ENCODE measurements around the gene CACNA2D4. TPM values are rescaled to one million over a fixed set of nuclear protein-coding genes. Genes with fewer than 3 reads are reported as not detected.

CACNA2D4 gene
- total RNA-seq, 2 donors from 2014 or later = 5.1 to 5.9 TPM

- DNase-seq (peak; percentile 44 to 53), ATAC-seq (peak; percentile 87)
- intact Hi-C loops (cut with DNase I, micrococcal nuclease) = loop anchor here in 1 of 2 donors (10.0 kb wide), 1 partner anchor 74 kb away; no protein-coding TSS in a partner anchor
Measured at GRCh38 chr12:1830981-1831963, 87.2 kb downstream of the CACNA2D4 start.

- no peak for DNase-seq
- ATAC-seq = no peak
- intact Hi-C loops (cut with DNase I, micrococcal nuclease) = loop anchor here in 1 of 2 donors (10.0 kb wide), 1 partner anchor 74 kb away; no protein-coding TSS in a partner anchor
Measured at GRCh38 chr12:1830401-1830845, 88.0 kb downstream of the CACNA2D4 start.

- ATAC-seq (no peak), DNase-seq (no peak)
- intact Hi-C loops (cut with DNase I, micrococcal nuclease) = loop anchor here in 1 of 2 donors (10.0 kb wide), 1 partner anchor 85 kb away; the partner anchor contains the start of gene CACNA2D4
Measured at GRCh38 chr12:1829306-1829900, 89.0 kb downstream of the CACNA2D4 start.

GRCh38 chr12:1828856-1829255 lies 89.6 kb downstream of the CACNA2D4 start:
- DNase-seq (no peak), ATAC-seq (no peak)
- intact Hi-C loops (cut with DNase I, micrococcal nuclease) = loop anchor here in 1 of 2 donors (10.0 kb wide), 1 partner anchor 86 kb away; the partner anchor contains the start of gene CACNA2D4

- DNase-seq = no peak
- intact Hi-C loops (cut with DNase I, micrococcal nuclease) = loop anchor here in 1 of 2 donors (10.0 kb wide), 1 partner anchor 87 kb away; the partner anchor contains the start of gene CACNA2D4
- no peak for ATAC-seq
Measured at GRCh38 chr12:1827826-1828805, 90.3 kb downstream of the CACNA2D4 start.

GRCh38 chr12:1826867-1827705 lies 91.4 kb downstream of the CACNA2D4 start:
- DNase-seq = no peak
- no peak for ATAC-seq
- intact Hi-C loops (cut with DNase I, micrococcal nuclease) = loop anchor here in 1 of 2 donors (10.0 kb wide), 1 partner anchor 88 kb away; the partner anchor contains the start of gene CACNA2D4

GRCh38 chr12:1826401-1826800 lies 92.1 kb downstream of the CACNA2D4 start:
- intact Hi-C loops (cut with DNase I, micrococcal nuclease) = loop anchor here in 1 of 2 donors (10.0 kb wide), 1 partner anchor 88 kb away; the partner anchor contains the start of gene CACNA2D4
- ATAC-seq = no peak
- DNase-seq = no peak

- ATAC-seq (no peak), DNase-seq (no peak)
- intact Hi-C loops (cut with DNase I, micrococcal nuclease) = loop anchor here in 1 of 2 donors (10.0 kb wide), 1 partner anchor 89 kb away; the partner anchor contains the start of gene CACNA2D4
Measured at GRCh38 chr12:1825382-1826102, 92.9 kb downstream of the CACNA2D4 start.

- intact Hi-C loops (cut with DNase I, micrococcal nuclease) = loop anchor here in 1 of 2 donors (10.0 kb wide), 1 partner anchor 92 kb away; the partner anchor contains the start of gene CACNA2D4
- no peak for DNase-seq
- ATAC-seq = no peak
Measured at GRCh38 chr12:1823237-1823636, 95.2 kb downstream of the CACNA2D4 start.

GRCh38 chr12:1822699-1823098 lies 95.8 kb downstream of the CACNA2D4 start:
- DNase-seq = no peak
- ATAC-seq = no peak
- intact Hi-C loops (cut with DNase I, micrococcal nuclease) = loop anchor here in 1 of 2 donors (10.0 kb wide), 1 partner anchor 92 kb away; the partner anchor contains the start of gene CACNA2D4

GRCh38 chr12:1821805-1822204 lies 96.6 kb downstream of the CACNA2D4 start:
- DNase-seq = no peak
- no peak for ATAC-seq
- intact Hi-C loops (cut with DNase I, micrococcal nuclease) = loop anchor here in 1 of 2 donors (10.0 kb wide), 1 partner anchor 93 kb away; the partner anchor contains the start of gene CACNA2D4

GRCh38 chr12:1820896-1821291 lies 97.6 kb downstream of the CACNA2D4 start:
- no peak for ATAC-seq
- DNase-seq = no peak
- intact Hi-C loops (cut with DNase I, micrococcal nuclease) = loop anchor here in 1 of 2 donors (10.0 kb wide), 1 partner anchor 94 kb away; the partner anchor contains the start of gene CACNA2D4

GRCh38 chr12:1820191-1820895 lies 98.1 kb downstream of the CACNA2D4 start, which contains the start of gene LRTM2:
TSS of gene LRTM2 (plus strand) at chr12:1820565. CDS start at chr12:1828149, 7,584 bp downstream.
- intact Hi-C loops (cut with DNase I, micrococcal nuclease) = loop anchor here in 1 of 2 donors (10.0 kb wide), 1 partner anchor 94 kb away; the partner anchor contains the start of gene CACNA2D4
- no peak for ATAC-seq
- no peak for DNase-seq

GRCh38 chr12:1819571-1819970 lies 98.9 kb downstream of the CACNA2D4 start:
- ATAC-seq = no peak
- intact Hi-C loops (cut with DNase I, micrococcal nuclease) = no loop called here
- no peak for DNase-seq

GRCh38 chr12:1819050-1819449 lies 99.4 kb downstream of the CACNA2D4 start:
- intact Hi-C loops (cut with DNase I, micrococcal nuclease) = no loop called here
- DNase-seq (no peak), ATAC-seq (no peak)
